Prostate gland (tissue), 2 donors: ENCODE data around the gene C4orf50.

ENCODE experiments used
- CTCF ChIP-seq, 4 experiments: fragments of 200-600 bp in 2 of 4; fragments of 450-650 bp in 2 of 4; sonication (generic) in 2 of 4; IDR thresholded peaks; 1 replicate in 3 of 4; 2 replicates in 1 of 4; pipeline ENCODE4 v1.5.1; 2016 to 2019; ENCODE audit warnings: antibody characterized with exemption in 4 of 4, mild to moderate bottlenecking in 2 of 4, moderate library complexity in 2 of 4
- POLR2AphosphoS5 ChIP-seq: sonication (generic); formaldehyde crosslinking; IDR thresholded peaks from one replicate; pipeline ENCODE4 v1.6.1; 2017; ENCODE audit warnings: antibody characterized with exemption

- TF ChIP-seq CTCF (IDR thresholded peaks at IDR 0.05) (no peak), POLR2AphosphoS5 (no peak)
These were observed 47.7 kb downstream of the C4orf50 start for GRCh38 chr4:5970381-5971077.
